RPMI7951 (cell line): Measurements from ENCODE around the gene VPS41. TPM values are rescaled to one million over a fixed set of nuclear protein-coding genes. Genes with fewer than 3 reads are reported as not detected.

Experiments
- DNase-seq: peaks from one replicate; pipeline ENCODE4 v3.0.0-alpha.2; 2012; ENCODE audit warnings: low read depth
- total RNA-seq: library from RNA; depleted of rRNA; stranded (reverse); fragments of >200 nt; shearing (Covaris generic); gene quantifications from 2 replicates; pipeline ENCODE4 v1.2.3, GENCODE V29; 2014

VPS41 gene
- total RNA-seq, 1 experiment from 2014 or later: 47.6 TPM

- peak; percentile 10 for DNase-seq
Measured at GRCh38 chr7:38731215-38731614, 177.8 kb downstream of the VPS41 start.

- DNase-seq: peak; percentile 26
Measured at GRCh38 chr7:38728145-38728544, 180.8 kb downstream of the VPS41 start.

DNA sequence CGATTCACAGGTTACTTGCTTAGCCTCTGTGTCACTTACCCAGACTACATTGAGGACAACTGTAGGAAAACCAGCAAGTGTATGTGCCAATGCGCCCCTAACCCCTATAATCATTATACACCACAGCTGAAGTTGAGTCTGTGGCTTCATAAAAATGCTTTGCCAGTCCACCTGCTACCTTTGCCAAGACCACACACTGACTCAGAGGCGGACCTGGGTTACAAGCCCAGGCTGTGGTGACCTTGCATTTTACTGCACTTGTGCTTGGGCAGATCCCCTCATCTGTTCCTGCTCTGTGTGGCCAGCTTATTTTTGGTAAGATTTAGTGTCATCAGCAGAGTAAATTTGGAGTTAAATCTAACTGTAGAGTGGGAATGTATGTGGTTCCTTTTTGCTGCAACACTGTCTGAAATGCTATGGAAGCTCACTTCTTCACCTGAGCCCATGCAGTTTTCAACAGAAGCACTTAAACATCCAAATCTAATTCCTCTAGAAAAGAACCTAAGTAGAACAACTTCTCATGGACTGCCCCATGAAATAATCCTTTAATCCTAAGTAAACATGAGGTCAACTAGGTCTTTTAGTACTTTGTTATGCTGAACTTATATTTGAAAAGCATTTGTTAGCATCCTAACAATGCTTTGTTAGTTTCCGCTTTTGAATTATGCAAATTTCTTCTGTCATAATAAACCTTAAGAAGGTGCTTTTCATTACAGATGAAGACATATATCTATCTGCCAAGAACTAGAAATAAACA, 181.6 kb downstream of the VPS41 start:
- DNase-seq: no peak

GRCh38 chr7:38723327-38723726, 185.7 kb downstream of the VPS41 start:
- DNase-seq: no peak

DNA sequence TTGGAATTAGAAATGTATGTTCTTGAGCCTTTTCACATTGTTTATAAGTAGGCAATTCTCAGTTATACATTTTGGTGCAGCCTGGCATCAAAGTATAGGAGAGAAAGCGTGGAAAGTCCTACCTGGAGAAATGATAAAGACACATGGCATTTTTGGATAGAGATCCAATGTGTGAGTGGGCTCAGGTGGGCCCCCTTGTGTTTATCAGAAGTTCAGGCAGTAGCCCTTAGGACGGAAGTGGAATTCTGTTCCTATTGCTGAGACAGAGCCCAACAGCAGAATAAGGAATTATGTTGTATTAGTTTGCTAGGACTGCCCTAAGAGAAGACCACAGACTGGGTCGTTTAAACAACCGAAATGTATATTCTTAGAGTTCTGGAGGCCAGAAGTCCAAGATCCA, 192.6 kb downstream of the VPS41 start:
- no peak for DNase-seq

DNA sequence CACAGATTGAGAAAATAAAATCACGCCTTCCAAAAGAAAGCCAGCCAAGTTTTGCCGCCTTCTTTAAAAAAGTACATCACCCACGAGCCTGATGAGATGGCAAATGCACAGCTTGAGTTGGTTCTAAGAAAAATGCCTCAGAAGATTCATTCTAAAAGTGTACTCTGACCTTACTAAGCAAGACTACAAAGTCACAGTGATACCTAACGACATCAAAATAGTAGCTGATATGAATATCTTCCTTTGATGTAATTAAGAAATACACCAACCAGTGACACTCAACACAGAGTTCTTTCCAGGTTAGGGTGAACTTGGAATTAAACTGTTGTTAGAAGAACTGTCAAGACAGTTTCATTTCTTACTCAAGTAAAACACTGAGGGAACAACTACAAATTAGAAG, 199.9 kb downstream of the VPS41 start:
- DNase-seq: no peak

GRCh38 chr7:38704751-38705150, 204.2 kb downstream of the VPS41 start:
- no peak for DNase-seq

DNA sequence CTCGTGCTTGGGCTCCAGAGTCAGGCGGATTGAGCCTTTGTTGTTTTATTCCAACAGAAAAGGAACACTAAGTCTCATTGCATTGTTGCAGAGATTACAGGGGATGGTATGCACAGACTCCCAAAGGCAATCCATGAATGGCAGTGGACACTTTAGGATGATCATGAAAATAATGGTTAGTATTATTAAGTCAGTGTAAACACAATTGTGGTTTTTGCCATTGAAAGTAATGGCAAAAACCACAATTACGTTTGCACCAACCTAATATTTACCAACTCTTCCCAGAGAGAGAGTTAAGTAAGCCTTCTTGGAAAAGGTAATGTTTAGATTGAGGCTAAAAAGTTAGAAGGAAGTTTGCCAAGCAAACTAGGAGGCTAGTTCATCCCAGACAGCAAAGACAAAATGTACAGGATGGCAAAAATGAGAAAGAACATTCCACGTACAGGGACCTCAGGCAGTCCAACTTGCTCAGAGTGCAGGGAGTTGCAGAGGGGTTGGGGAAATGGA, 204.9 kb downstream of the VPS41 start:
- no peak for DNase-seq

DNA sequence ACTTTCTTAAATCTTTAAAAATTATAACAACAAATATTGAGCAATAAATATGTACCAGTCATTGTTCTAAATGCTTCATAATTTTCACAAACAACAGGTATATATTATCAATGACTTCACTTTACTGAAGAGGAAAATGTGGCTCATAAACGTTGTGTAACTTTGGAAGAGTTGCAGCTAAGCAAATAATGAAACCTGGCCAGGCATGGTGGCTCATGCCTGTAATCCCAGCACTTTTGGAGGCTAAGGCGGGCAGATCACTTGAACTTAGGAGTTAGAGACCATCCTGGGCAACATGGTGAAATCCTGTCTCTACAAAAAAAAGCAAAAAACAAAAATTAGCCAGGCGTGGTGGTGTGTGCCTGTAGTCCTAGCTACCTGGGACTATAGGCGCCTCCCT, 205.9 kb downstream of the VPS41 start:
- no peak for DNase-seq

- no peak for DNase-seq
Measured at GRCh38 chr7:38702002-38702535, 206.9 kb downstream of the VPS41 start.

GRCh38 chr7:38700116-38700515, 208.9 kb downstream of the VPS41 start:
- no peak for DNase-seq

DNA sequence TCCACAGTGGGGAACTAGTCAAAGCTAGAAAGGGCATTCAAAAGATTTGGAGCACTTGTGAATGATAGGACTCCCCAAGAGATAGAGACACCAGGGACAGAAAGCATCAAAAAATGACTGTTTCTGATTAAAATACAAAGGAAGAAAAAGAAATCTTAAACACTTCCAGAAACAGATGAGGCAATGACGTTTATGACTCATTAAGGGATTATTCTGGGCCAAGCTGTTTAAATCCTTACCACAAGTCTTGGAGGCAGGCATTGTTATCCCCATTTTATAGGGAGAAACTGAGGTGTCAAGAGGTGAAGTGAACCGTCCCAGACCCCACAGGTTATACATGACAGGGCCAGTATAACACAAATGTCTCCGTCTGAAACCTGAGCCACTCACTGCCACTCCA, 209.5 kb downstream of the VPS41 start:
- peak; percentile 11 for DNase-seq

DNA sequence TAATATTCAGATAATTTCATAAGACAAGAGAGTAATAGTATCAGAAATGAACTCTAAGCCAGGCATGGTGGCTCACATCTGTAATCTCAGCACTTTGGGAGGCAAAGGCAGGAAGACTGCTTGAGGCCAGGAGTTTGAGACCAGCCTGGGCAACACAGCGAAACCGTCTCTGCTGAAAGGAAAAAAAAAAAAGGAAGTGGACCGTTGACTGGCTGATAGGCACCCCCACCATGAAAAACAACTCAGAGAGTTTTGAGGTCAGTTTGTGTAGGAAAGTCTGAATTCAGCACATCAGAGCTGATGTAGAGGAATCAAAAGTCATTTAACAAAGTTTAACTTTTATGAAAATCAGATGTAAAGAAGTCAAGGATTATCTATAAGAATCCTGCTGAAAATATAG, 214.7 kb downstream of the VPS41 start:
- no peak for DNase-seq

- DNase-seq: no peak
Measured at GRCh38 chr7:38686888-38687287, 222.1 kb downstream of the VPS41 start.

GRCh38 chr7:38685851-38686250, 223.1 kb downstream of the VPS41 start:
- no peak for DNase-seq

- no peak for DNase-seq
Measured at GRCh38 chr7:38682606-38683005, 226.4 kb downstream of the VPS41 start.

GRCh38 chr7:38681882-38682281, 227.1 kb downstream of the VPS41 start:
- DNase-seq: no peak

GRCh38 chr7:38679419-38679818, 229.6 kb downstream of the VPS41 start:
- no peak for DNase-seq

DNA sequence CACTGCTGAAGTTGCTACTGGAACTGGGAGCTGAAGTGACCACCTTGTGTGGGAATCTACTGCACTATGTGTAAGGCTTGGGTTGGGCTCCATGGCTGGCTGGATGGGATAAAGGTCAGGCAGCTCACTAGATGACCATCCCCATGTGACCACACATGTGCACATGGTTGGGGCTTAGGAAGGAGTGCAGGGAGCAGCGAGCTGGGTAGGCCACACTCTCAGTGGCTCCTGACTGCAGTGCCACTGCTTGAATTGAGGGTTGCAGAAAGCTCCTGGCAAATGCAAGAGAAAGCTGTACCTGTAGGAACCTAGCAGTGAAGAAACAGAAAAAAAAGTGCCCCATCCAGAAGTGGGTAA, 230.3 kb downstream of the VPS41 start:
- DNase-seq: no peak

DNA sequence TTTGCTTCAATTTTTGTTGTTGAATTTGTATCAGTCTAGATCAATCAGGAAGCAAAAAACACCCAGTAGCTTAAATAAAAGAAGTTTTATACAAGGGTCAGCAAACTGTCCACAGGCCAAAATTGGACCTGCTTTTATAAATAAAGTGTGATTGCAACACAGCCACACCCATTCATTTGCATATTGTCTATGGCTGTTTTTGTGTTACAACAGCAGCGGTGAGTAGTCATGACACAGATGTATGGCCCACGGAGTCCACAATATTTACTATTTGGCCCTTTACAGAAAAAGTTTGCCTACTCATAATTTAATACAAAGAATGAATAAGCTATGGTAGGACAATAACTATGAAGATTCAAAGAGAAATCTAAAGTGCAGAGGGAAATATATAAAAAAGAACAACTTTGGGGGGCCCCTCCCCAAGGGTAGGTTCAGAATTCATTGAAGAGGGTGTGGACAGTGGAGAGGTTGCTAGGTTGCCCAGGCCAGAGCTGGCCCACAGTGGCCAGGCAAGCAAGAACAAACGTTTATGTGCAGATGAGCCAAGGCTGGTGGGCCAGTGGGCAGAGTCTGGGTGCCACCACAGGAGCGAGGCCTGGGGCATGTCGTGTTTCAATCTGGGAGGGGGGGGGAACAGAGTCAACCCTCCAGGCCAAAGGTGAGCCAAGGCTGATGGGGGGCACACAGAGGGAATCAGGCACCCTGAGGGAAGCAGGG, 230.9 kb downstream of the VPS41 start:
- no peak for DNase-seq

- DNase-seq: no peak
Measured at GRCh38 chr7:38675494-38676106, 233.4 kb downstream of the VPS41 start.

DNA sequence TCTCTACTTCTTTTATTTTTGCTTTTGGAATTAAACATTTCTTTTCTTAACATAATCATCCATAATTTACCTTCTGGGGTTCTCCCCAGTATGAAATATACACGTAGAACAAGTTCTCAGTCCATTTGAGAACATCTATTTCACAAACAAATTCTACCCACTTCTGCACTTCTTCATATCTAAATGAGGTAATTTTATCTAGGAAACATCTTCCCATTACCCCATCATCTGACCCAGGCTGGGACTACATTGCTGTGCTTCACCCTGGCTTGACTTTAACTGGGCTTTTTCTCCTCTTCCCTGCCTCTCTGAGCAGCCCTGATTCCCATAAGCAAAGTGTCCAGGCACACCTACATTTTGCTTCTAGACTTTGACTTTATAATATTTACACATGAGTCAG, 234.5 kb downstream of the VPS41 start:
- DNase-seq: no peak

DNA sequence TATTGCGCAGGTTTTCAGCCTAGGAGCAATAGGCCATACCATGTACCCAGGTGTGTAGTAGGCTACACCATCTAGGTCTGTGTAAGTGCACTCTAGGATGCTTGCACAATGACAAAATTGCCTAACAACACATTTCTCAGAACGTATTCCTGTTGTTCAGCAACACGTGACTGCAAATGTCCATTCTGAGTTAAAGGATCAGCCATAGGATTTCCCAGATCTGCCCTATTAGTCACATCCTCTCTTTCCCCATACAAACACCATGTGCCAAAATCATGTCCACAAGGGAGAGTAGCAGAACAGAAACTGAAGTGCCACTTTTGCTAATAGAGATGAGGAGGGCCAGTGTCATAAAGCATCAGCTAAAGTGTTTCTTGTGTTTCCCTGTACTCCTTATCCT, 235.2 kb downstream of the VPS41 start:
- peak; percentile 75 for DNase-seq
